Endothelial cell of umbilical vein (primary cell): Measurements from ENCODE around the gene KHNYN. TPM values are rescaled to one million over a fixed set of nuclear protein-coding genes. Genes with fewer than 3 reads are reported as not detected.
A peak's percentile ranks its signal among the peaks of the same experiment; 100 is the strongest.

ENCODE experiments used
- BruUV-seq: library from RNA; stranded (reverse); fragments of 400-500 nt; replicated peaks from 2 replicates; lab custom pipeline; 2021; lab: Mats Ljungman, UMichigan
- CTCF ChIA-PET: fragments of 300-600, 350-600 bp; sonication (Branson Sonifier 250); formaldehyde crosslinking; loops from one replicate; lab custom pipeline; 2021; ENCODE audit warnings: antibody characterized with exemption, inconsistent platforms; lab: Charles Lee
- POLR2A ChIA-PET: fragments of 300-600, 350-600 bp; sonication (Branson Sonifier 250); formaldehyde crosslinking; loops from one replicate; lab custom pipeline; 2021; ENCODE audit warnings: antibody characterized with exemption, inconsistent platforms; lab: Charles Lee
- DNase-seq: peaks from one replicate; pipeline ENCODE4 v3.0.0-alpha.2; 2011; ENCODE audit warnings: low read depth, low spot score
- FAIRE-seq: peaks from 2 replicates; lab custom pipeline; 2011; peaks lifted over from hg19 to GRCh38; lab: Jason Lieb, UNC
- H2AFZ ChIP-seq: 2 replicates; pipeline ENCODE4 v1.6.0; 2012; ENCODE audit warnings: low read depth, low read length, control low read depth, inconsistent platforms
- H3K27ac ChIP-seq: 2 replicates; pipeline ENCODE4 v1.5.1; 2011; ENCODE audit warnings: low read depth, mild to moderate bottlenecking, control low read depth, low read length, moderate library complexity; ENCODE audit not compliant: insufficient read depth
- H3K27me3 ChIP-seq, 2 experiments: 2 replicates each; pipeline versions ENCODE4 v1.6.0 to v1.6.1; 2011; ENCODE audit warnings: low read length in 2 of 2, mixed read lengths in 1 of 2; ENCODE audit not compliant: control insufficient read depth in 2 of 2, insufficient read depth in 2 of 2
- H3K36me3 ChIP-seq, 2 experiments: 2 replicates in 1 of 2; 3 replicates in 1 of 2; pipeline ENCODE4 v1.5.1; 2011; ENCODE audit warnings: low read length in 2 of 2, mild to moderate bottlenecking in 1 of 2, moderate library complexity in 1 of 2; ENCODE audit not compliant: control insufficient read depth in 2 of 2, insufficient read depth in 2 of 2; ENCODE audit errors: extremely low read depth in 1 of 2
- H3K4me1 ChIP-seq: 3 replicates; pipeline ENCODE4 v1.5.1; 2011; ENCODE audit warnings: mild to moderate bottlenecking, low read length; ENCODE audit not compliant: control insufficient read depth, insufficient read depth; ENCODE audit errors: extremely low read depth
- H3K4me2 ChIP-seq: 2 replicates; pipeline ENCODE4 v1.6.1; 2011; ENCODE audit warnings: low read length, control low read depth, mixed read lengths; ENCODE audit not compliant: insufficient read depth
- H3K4me3 ChIP-seq, 3 experiments: fragments of 200-600 bp in 1 of 3; sonication (generic), shearing (Covaris generic) in 1 of 3; replicated peaks in 1 of 3; 2 replicates each; pipeline ENCODE4 v1.5.1; 2011 to 2016; ENCODE audit warnings: control low read depth in 3 of 3, low read length in 3 of 3, mild to moderate bottlenecking in 2 of 3, inconsistent platforms in 1 of 3, low read depth in 1 of 3, moderate library complexity in 1 of 3; ENCODE audit not compliant: insufficient read depth in 1 of 3
- H3K79me2 ChIP-seq: 2 replicates; pipeline ENCODE4 v1.6.0; 2012; ENCODE audit warnings: low read length, inconsistent platforms; ENCODE audit not compliant: control insufficient read depth, insufficient read depth
- H3K9ac ChIP-seq: replicated peaks from 2 replicates; pipeline ENCODE3; 2011; ENCODE audit warnings: low read length, control low read depth; ENCODE audit not compliant: insufficient read depth; ENCODE audit errors: extremely low read depth
- H3K9me1 ChIP-seq: replicated peaks from 3 replicates; pipeline ENCODE4 v1.6.0; 2011; ENCODE audit warnings: mild to moderate bottlenecking, low read length; ENCODE audit not compliant: control insufficient read depth, insufficient read depth; ENCODE audit errors: extremely low read depth
- H3K9me3 ChIP-seq: replicated peaks from 2 replicates; pipeline ENCODE4 v1.5.1; 2012; ENCODE audit warnings: low read length, inconsistent platforms; ENCODE audit not compliant: control insufficient read depth, insufficient read depth
- H4K20me1 ChIP-seq: replicated peaks from 2 replicates; pipeline ENCODE3; 2011; ENCODE audit warnings: mild to moderate bottlenecking, low read length; ENCODE audit not compliant: control insufficient read depth, insufficient read depth; ENCODE audit errors: extremely low read depth
- CTCF ChIP-seq, 2 donors: IDR thresholded peaks; 1 replicate in 1 of 2; 2 replicates in 1 of 2; pipeline ENCODE4 v1.5.1; 2011; ENCODE audit warnings: low read length in 2 of 2, mild to moderate bottlenecking in 2 of 2, moderate library complexity in 2 of 2, control low read depth in 1 of 2, inconsistent platforms in 1 of 2, low read depth in 1 of 2; ENCODE audit not compliant: insufficient read depth in 1 of 2; ENCODE audit errors: extremely low read depth in 1 of 2
- EZH2 ChIP-seq: IDR thresholded peaks from 2 replicates; pipeline ENCODE4 v1.6.1; 2012; ENCODE audit warnings: borderline replicate concordance, low read depth, mild to moderate bottlenecking, moderate library complexity, low read length, inconsistent platforms; ENCODE audit not compliant: severe bottlenecking
- FOS ChIP-seq: IDR thresholded peaks from 2 replicates; pipeline ENCODE4 v1.6.1; 2011; ENCODE audit warnings: mild to moderate bottlenecking, low read length, moderate library complexity, borderline replicate concordance; ENCODE audit not compliant: insufficient read depth
- GATA2 ChIP-seq: IDR thresholded peaks from 2 replicates; pipeline ENCODE4 v1.7.0; 2011; ENCODE audit warnings: low read depth, mild to moderate bottlenecking, moderate library complexity, mixed read lengths, low read length; ENCODE audit not compliant: insufficient read length, insufficient read depth
- JUN ChIP-seq: IDR thresholded peaks from 2 replicates; pipeline ENCODE4 v1.6.1; 2011; ENCODE audit warnings: borderline replicate concordance, low read depth; ENCODE audit not compliant: insufficient read length, insufficient read depth
- MYC ChIP-seq: IDR thresholded peaks from one replicate; pipeline ENCODE4 v1.6.1; 2011; ENCODE audit warnings: mild to moderate bottlenecking, low read depth, low read length
- POLR2A ChIP-seq: IDR thresholded peaks from 2 replicates; pipeline ENCODE4 v1.6.1; 2012; ENCODE audit warnings: low read depth, mild to moderate bottlenecking, control low read depth, low read length
- POLR2AphosphoS5 ChIP-seq: IDR thresholded peaks from 2 replicates; pipeline ENCODE4 v1.6.1; 2012; ENCODE audit warnings: low read depth, mild to moderate bottlenecking, control low read depth, low read length, moderate library complexity; ENCODE audit not compliant: insufficient read depth
- dilution Hi-C: fragments of 300-500 bp; cut with MboI; formaldehyde crosslinking; loops from one replicate; pipeline ENCODE4 v1.15.0; 2019; ENCODE audit warnings: low sequenced_read_pairs; ENCODE audit not compliant: extremely low pct_ligation_motif_present
- intact Hi-C: fragments of 100-400 bp; cut with micrococcal nuclease; formaldehyde crosslinking; loops from one replicate; pipeline ENCODE4 v1.10.0; 2022
- polyA plus RNA-seq, 4 experiments: library from polyadenylated mRNA; depleted of rRNA in 3 of 4; stranded (reverse) in 3 of 4; unstranded in 1 of 4; fragments of >200 nt; gene quantifications; 2 replicates each; pipeline versions ENCODE4 v1.2.1 to v1.2.3, GENCODE V29; 2011 to 2012; ENCODE audit warnings: missing spikeins in 1 of 4
- total RNA-seq: library from RNA; stranded (reverse); gene quantifications from 2 replicates; pipeline ENCODE4 v1.2.3, GENCODE V29; 2021
- TF ChIP-seq, protein P1 (sequence below): IDR thresholded peaks from 2 replicates; pipeline ENCODE4 v1.6.1; 2011; ENCODE audit not compliant: insufficient read depth, insufficient read length

The KHNYN gene
- total and polyA plus RNA-seq, 2 donors (not counting 3 experiments of a cell fraction or from before 2014, with no cell fraction given), result 25.4 to 63.3 TPM

DNA sequence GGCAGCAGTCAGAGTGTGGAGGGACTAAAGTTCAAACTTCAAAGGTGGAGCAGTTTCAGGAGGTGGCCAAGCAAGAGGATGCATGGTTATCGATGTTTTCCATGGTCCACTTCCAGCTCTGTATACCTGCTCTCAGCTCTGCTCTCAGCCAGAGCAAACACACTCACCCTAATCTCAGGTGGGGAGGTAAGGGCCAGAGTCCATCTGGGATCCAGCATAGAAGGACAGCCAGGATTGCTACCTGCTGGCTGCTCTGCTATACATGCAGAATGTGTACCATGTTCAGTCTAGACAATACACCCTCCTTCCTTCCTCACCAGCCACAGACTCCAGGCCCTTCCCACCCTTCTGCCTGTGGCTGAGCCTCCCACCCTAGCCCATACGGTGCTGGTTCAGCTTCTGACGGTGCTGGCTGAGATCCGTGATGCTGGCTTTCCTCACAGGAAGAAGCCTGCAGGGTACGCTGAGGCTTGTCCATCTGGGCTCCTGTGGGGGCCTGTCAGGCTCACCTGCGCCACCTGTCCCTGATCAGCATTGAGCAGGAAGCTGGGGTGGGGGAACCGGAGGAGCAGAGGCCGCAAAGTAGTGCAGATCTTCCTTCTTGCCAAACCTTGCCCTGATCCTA, 2.7 kb upstream of the KHNYN start:
- Histone ChIP-seq H2AFZ (no peak overlapping the region), H3K36me3 (peaks cover 0 to under 1% of the 10 kb centered on the region in 2 experiments), H3K9ac (no peak overlapping the region), H3K27ac (peak overlapping the region; percentile 97), H3K4me2 (no peak overlapping the region), H4K20me1 (no peaks in the 10 kb centered on the region), H3K4me3 (no peak overlapping the region), H3K4me1 (peaks cover 60% of the 10 kb centered on the region), H3K79me2 (peaks cover 13% of the 10 kb centered on the region), H3K9me3 (no peaks in the 10 kb centered on the region), H3K9me1 (no peaks in the 10 kb centered on the region), H3K27me3 (no peaks in the 10 kb centered on the region)
- DNase-seq (no peak), FAIRE-seq (peak; percentile 12)
- dilution Hi-C loops, result no loop called here
- TF ChIP-seq FOS, result no peak
- TF ChIP-seq, protein P1, sequence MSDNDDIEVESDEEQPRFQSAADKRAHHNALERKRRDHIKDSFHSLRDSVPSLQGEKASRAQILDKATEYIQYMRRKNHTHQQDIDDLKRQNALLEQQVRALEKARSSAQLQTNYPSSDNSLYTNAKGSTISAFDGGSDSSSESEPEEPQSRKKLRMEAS, result no peak
- intact Hi-C loops, result no loop called here
- ChIA-PET POLR2A (no interaction called here), CTCF (interaction anchor here (1.0 to 2.4 kb wide), 4 partner anchors 9 to 119 kb away, joined by 3 to 6 read pairs (median 5); partner anchors contain the start of gene CIDEB)
- BruUV-seq, result no TSS peak

DNA sequence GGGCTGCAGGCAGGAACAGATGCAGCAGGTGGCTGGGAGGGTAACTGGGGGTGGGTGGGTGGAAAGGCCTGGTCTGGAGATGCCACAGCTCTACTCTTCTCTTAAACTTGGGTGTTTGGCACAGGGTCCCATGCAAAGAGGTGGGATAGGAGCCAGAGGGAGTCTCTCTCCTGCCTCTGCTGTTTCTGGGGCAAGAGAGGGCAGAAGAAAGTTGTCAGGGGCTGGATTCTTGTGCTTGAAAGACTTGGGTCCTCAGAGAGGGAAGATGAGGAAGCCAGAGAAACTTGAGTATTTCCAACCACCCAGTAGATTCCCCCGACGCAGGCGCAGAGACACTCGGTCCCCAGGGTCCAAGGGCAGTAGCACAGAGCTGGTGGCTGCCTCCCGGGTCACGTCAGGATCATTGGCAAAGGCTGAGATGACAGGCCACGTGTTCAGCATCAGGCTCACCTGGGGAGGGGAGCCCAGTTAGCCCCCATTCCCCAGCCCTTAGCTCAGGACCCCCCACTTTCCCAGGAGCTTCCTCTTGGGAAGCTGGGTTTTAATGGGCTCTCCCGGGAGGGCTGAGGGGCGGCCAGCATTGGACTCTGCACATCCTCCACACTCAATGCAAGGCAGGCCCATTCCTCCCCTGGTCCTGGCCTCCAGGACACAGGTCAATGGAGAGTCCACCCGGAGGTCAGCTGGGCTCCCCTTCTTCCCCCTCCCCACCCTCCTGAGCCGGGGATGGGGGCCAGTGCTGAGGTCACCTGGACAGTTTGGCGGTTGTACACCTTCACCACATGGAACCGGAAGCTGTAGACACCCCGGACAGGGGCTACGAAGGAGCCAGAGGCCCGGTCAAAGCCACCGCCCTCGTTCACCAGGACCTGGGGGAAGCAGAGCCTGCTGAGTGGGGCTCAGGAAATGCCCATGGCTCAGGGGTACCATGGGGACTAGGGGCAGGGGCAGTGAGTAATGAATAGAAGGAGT, 1.9 kb upstream of the KHNYN start:
- Histone ChIP-seq H3K27ac (no peak overlapping the region), H3K9me3 (no peaks in the 10 kb centered on the region), H3K9ac (no peak overlapping the region), H3K79me2 (peaks cover 20% of the 10 kb centered on the region), H3K27me3 (no peaks in the 10 kb centered on the region), H3K36me3 (peaks cover under 1 to 9% of the 10 kb centered on the region in 2 experiments), H4K20me1 (no peaks in the 10 kb centered on the region), H2AFZ (no peak overlapping the region), H3K4me3 (no peak overlapping the region), H3K9me1 (no peaks in the 10 kb centered on the region), H3K4me2 (no peak overlapping the region), H3K4me1 (peaks cover 68% of the 10 kb centered on the region)
- DNase-seq, result no peak
- FAIRE-seq, result no peak
- ChIA-PET POLR2A (no interaction called here), CTCF (interaction anchor here (1.0 to 2.4 kb wide), 3 partner anchors 8 to 94 kb away, joined by 3 to 6 read pairs (median 4); no protein-coding TSS in a partner anchor)
- dilution Hi-C loops (no loop called here), intact Hi-C loops (no loop called here)
- no TSS peak for BruUV-seq
- TF ChIP-seq FOS (no peak), CTCF (IDR thresholded peaks at IDR 0.05; ENCODE audit: extremely low read depth in 1 of 2, insufficient read depth in 1 of 2, low read depth in 1 of 2, low read length in 2 of 2) (no peak), GATA2 (no peak), MYC (no peak), POLR2AphosphoS5 (no peak), EZH2 (no peak), POLR2A (no peak), JUN (no peak)
- TF ChIP-seq, protein P1, result no peak
